Measurements from ENCODE around the gene ZNF32. TPM values are rescaled to one million over a fixed set of nuclear protein-coding genes. Genes with fewer than 3 reads are reported as not detected.

The ZNF32 gene
- total RNA-seq, 1 donor from 2014 or later: 50.1 TPM

GRCh38 chr10:43596546-43596945 is 52.1 kb downstream of the ZNF32 start:
- Histone ChIP-seq H3K9ac (ENCODE audit: low read depth in 1 of 3, low read length in 3 of 3) (no peak overlapping the region), H3K27me3 (ENCODE audit: control insufficient read depth in 3 of 3, insufficient read depth in 3 of 3, low read length in 3 of 3) (no peaks in the 10 kb centered on the region), H3K9me3 (ENCODE audit: control insufficient read depth in 3 of 3, low read length in 3 of 3) (no peaks in the 10 kb centered on the region), H3K27ac (ENCODE audit: low read depth, low read length) (no peak overlapping the region), H3K4me1 (ENCODE audit: control insufficient read depth in 3 of 3, insufficient read depth in 3 of 3, low read length in 3 of 3) (peaks cover 4 to 18% (median 9%) of the 10 kb centered on the region in 3 donors), H3K36me3 (ENCODE audit: control insufficient read depth in 3 of 3, insufficient read depth in 3 of 3, low read length in 3 of 3) (no peaks in the 10 kb centered on the region), H3K4me3 (ENCODE audit: low read length in 3 of 3) (no peak overlapping the region)

- Histone ChIP-seq H3K9ac (ENCODE audit: low read depth in 1 of 3, low read length in 3 of 3) (peak overlapping the region in 1 of 3 donors; percentile 8), H3K4me3 (ENCODE audit: low read length in 3 of 3) (no peak overlapping the region), H3K27me3 (ENCODE audit: control insufficient read depth in 3 of 3, insufficient read depth in 3 of 3, low read length in 3 of 3) (no peaks in the 10 kb centered on the region), H3K4me1 (ENCODE audit: control insufficient read depth in 3 of 3, insufficient read depth in 3 of 3, low read length in 3 of 3) (peaks cover 4 to 18% (median 9%) of the 10 kb centered on the region in 3 donors), H3K9me3 (ENCODE audit: control insufficient read depth in 3 of 3, low read length in 3 of 3) (no peaks in the 10 kb centered on the region), H3K36me3 (ENCODE audit: control insufficient read depth in 3 of 3, insufficient read depth in 3 of 3, low read length in 3 of 3) (no peaks in the 10 kb centered on the region), H3K27ac (ENCODE audit: low read depth, low read length) (no peak overlapping the region)
These were observed 52.9 kb downstream of the ZNF32 start for GRCh38 chr10:43595739-43596298.

GRCh38 chr10:43594944-43595589 is 53.6 kb downstream of the ZNF32 start:
- no peaks in the 10 kb centered on the region for H3K27me3 ChIP-seq (ENCODE audit: control insufficient read depth in 3 of 3, insufficient read depth in 3 of 3, low read length in 3 of 3)
- H3K27ac ChIP-seq (ENCODE audit: low read depth, low read length): no peak overlapping the region
- H3K4me3 ChIP-seq (ENCODE audit: low read length in 3 of 3): peak overlapping the region; percentile 49 to 59 (median 58)
- H3K9me3 ChIP-seq (ENCODE audit: control insufficient read depth in 3 of 3, low read length in 3 of 3): no peaks in the 10 kb centered on the region
- H3K36me3 ChIP-seq (ENCODE audit: control insufficient read depth in 3 of 3, insufficient read depth in 3 of 3, low read length in 3 of 3): no peaks in the 10 kb centered on the region
- H3K9ac ChIP-seq (ENCODE audit: low read depth in 1 of 3, low read length in 3 of 3): peak overlapping the region in 2 of 3 donors; percentile 2 to 47
- H3K4me1 ChIP-seq (ENCODE audit: control insufficient read depth in 3 of 3, insufficient read depth in 3 of 3, low read length in 3 of 3): peaks cover 4 to 18% (median 9%) of the 10 kb centered on the region in 3 donors

Other genes with a start within 250 kb of the ZNF32 start
- 87.2 TPM for gene HNRNPF, start 239.7 kb downstream of the ZNF32 start, total RNA-seq
- gene ZNF487, start 211.8 kb downstream of the ZNF32 start, total RNA-seq: 8.4 TPM
- gene ZNF239, start 74.3 kb downstream of the ZNF32 start, total RNA-seq: 9.4 TPM
- 3.7 TPM for gene ZNF485, start 42.4 kb downstream of the ZNF32 start, total RNA-seq

Measured in skeletal muscle tissue (tissue), 4 donors.